GM23248 (cell line): ENCODE measurements around the gene EPHA3. TPM values are rescaled to one million over a fixed set of nuclear protein-coding genes. Genes with fewer than 3 reads are reported as not detected.

Experiments used
- DNase-seq: peaks from one replicate; pipeline ENCODE4 v3.0.0-alpha.2; 2015
- H2AFZ ChIP-seq: fragments of 200-600 bp; sonication (generic); 2 replicates; pipeline ENCODE4 v1.6.1; 2016; ENCODE audit warnings: antibody characterized with exemption
- H3F3A ChIP-seq: fragments of 200-600 bp; sonication (generic); 2 replicates; pipeline ENCODE4 v1.6.1; 2016; ENCODE audit warnings: mild to moderate bottlenecking, antibody characterized with exemption, mixed run types; ENCODE audit not compliant: insufficient read depth
- H3K27ac ChIP-seq: fragments of 200-600 bp; sonication (generic); 2 replicates; pipeline ENCODE4 v1.5.1; 2016; ENCODE audit warnings: mild to moderate bottlenecking
- H3K27me3 ChIP-seq: fragments of 200-600 bp; sonication (generic); replicated peaks from 2 replicates; pipeline ENCODE4 v1.6.1; 2016; ENCODE audit warnings: mild to moderate bottlenecking; ENCODE audit not compliant: insufficient read depth
- H3K36me3 ChIP-seq: fragments of 200-600 bp; sonication (generic); 2 replicates; pipeline ENCODE4 v1.6.1; 2016; ENCODE audit warnings: low read depth, mild to moderate bottlenecking
- H3K4me1 ChIP-seq: fragments of 200-600 bp; sonication (generic); 2 replicates; pipeline ENCODE4 v1.6.1; 2016; ENCODE audit warnings: mild to moderate bottlenecking; ENCODE audit not compliant: insufficient read depth
- H3K4me2 ChIP-seq: fragments of 200-600 bp; sonication (generic); one replicate; pipeline ENCODE4 v1.6.1; 2016; ENCODE audit warnings: mild to moderate bottlenecking; ENCODE audit not compliant: unreplicated experiment
- H3K4me3 ChIP-seq: fragments of 200-600 bp; sonication (generic); 2 replicates; pipeline ENCODE4 v1.5.1; 2016; ENCODE audit warnings: mild to moderate bottlenecking
- H3K79me2 ChIP-seq: fragments of 200-600 bp; sonication (generic); 2 replicates; pipeline ENCODE4 v1.6.1; 2016; ENCODE audit warnings: mild to moderate bottlenecking; ENCODE audit not compliant: insufficient read depth
- H3K9ac ChIP-seq: fragments of 200-600 bp; sonication (generic); 2 replicates; pipeline ENCODE4 v1.6.1; 2016; ENCODE audit warnings: mild to moderate bottlenecking
- H3K9me2 ChIP-seq: fragments of 200-600 bp; sonication (generic); 2 replicates; pipeline ENCODE4 v1.6.1; 2016; ENCODE audit warnings: mixed run types, mild to moderate bottlenecking, moderate library complexity; ENCODE audit not compliant: insufficient read depth
- H3K9me3 ChIP-seq: fragments of 200-600 bp; sonication (generic); one replicate; pipeline ENCODE4 v1.6.1; 2017; ENCODE audit warnings: low read depth
- H4K20me1 ChIP-seq: fragments of 200-600 bp; sonication (generic); 2 replicates; pipeline ENCODE4 v1.6.0; 2016; ENCODE audit not compliant: insufficient read depth
- EZH2 ChIP-seq: fragments of 200-600 bp; sonication (generic); IDR thresholded peaks from 2 replicates; pipeline ENCODE4 v1.6.1; 2018; ENCODE audit warnings: antibody characterized with exemption, mild to moderate bottlenecking; ENCODE audit not compliant: insufficient read depth, poor library complexity, severe bottlenecking
- EZH2phosphoT487 ChIP-seq: fragments of 200-600 bp; sonication (generic); IDR thresholded peaks from 2 replicates; pipeline ENCODE4 v1.6.1; 2018; ENCODE audit warnings: antibody characterized with exemption, moderate library complexity, mild to moderate bottlenecking, low read depth; ENCODE audit not compliant: insufficient read depth
- WGBS, 2 experiments: methylation state at CpG; one replicate each; pipeline ENCODE4 v1.1.6; 2015 to 2017; ENCODE audit warnings: low lambda C conversion rate in 2 of 2, low coverage in 1 of 2; ENCODE audit errors: missing lambda C conversion rate in 2 of 2; 5-methylcytosine and 5-hydroxymethylcytosine counted together
- in situ Hi-C: fragments of 300-500 bp; cut with MboI; formaldehyde crosslinking; loops from 2 replicates; pipeline ENCODE4 v1.15.0; 2020
- polyA plus RNA-seq: library from polyadenylated mRNA; unstranded; fragments of >200 nt; fragmentation: Nextera tagmentation; extraction: Ambion mirVana; gene quantifications from 2 replicates; pipeline ENCODE4 v1.2.1, GENCODE V29; 2016
- total RNA-seq: library from RNA; depleted of rRNA; stranded (reverse); fragments of >200 nt; shearing (Covaris generic); gene quantifications from 2 replicates; pipeline ENCODE4 v1.2.3, GENCODE V29; 2014

EPHA3 gene
- total and polyA plus RNA-seq, 2 experiments from 2014 or later, result under 0.01 to 0.05 TPM

DNA sequence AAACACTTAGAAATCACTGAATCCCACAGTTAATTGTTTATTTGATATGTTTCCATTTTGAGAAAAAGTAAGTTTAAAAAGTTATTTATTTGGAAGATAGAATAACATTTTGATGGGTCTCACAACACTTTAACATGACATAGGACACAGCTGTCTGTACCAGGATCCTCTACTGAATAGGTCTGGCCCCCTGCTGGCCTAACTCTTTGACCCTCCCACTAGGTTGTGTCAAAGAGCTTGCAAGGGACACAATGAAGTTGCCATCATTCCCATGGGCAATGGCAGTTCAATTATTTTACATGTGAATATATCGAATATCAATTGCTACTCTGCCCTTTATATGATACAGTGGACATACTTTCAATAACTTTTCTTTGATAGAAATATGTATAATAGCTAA, 138.9 kb downstream of the EPHA3 start:
- H3K9me3 ChIP-seq, result no peaks in the 10 kb centered on the region
- no peaks in the 10 kb centered on the region for H3K36me3 ChIP-seq
- no peak overlapping the region for H3K27ac ChIP-seq
- H3K4me1 ChIP-seq, result no peaks in the 10 kb centered on the region
- H3K79me2 ChIP-seq, result no peaks in the 10 kb centered on the region
- H3K27me3 ChIP-seq, result no peaks in the 10 kb centered on the region
- in situ Hi-C loops, result no loop called here
- H2AFZ ChIP-seq, result no peak overlapping the region
- DNase-seq, result no peak
- no peak overlapping the region for H3K4me3 ChIP-seq
- no peak overlapping the region for H3K9ac ChIP-seq
- no peaks in the 10 kb centered on the region for H4K20me1 ChIP-seq
- no peaks in the 10 kb centered on the region for H3F3A ChIP-seq
- no peak for TF ChIP-seq EZH2phosphoT487
- TF ChIP-seq EZH2, result no peak
- H3K4me2 ChIP-seq, result no peak overlapping the region
- no peaks in the 10 kb centered on the region for H3K9me2 ChIP-seq
- WGBS, 2 experiments, result 33 to 43% methylated on average over 1 of the region's 1 CpG

DNA sequence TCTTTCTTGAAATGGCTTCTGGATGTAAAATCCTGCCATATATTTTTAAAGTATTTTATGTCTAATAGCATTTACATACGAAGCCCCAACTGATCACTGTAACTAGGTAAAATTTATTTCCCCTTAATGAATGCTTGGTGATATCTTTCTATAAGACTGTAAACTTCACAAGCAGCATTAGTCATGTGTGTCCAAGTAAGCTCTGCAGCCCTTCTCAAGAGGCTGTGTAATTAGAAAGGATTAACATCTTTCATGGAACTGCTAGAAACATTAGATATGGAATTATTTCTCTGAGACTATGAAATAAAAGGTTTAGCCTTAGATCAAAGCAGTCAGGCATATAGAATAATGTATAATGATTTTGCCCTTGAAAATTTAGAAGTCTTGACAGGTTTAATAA, 143.3 kb downstream of the EPHA3 start:
- TF ChIP-seq EZH2, result no peak
- 38 to 46% methylated on average over 1 of the region's 1 CpG for WGBS, 2 experiments
- no peaks in the 10 kb centered on the region for H3F3A ChIP-seq
- no peak overlapping the region for H3K4me3 ChIP-seq
- no peaks in the 10 kb centered on the region for H3K36me3 ChIP-seq
- H3K27me3 ChIP-seq, result no peaks in the 10 kb centered on the region
- H3K4me1 ChIP-seq, result no peaks in the 10 kb centered on the region
- H3K79me2 ChIP-seq, result no peaks in the 10 kb centered on the region
- no peak overlapping the region for H3K27ac ChIP-seq
- no peaks in the 10 kb centered on the region for H3K9me3 ChIP-seq
- no peak overlapping the region for H3K9ac ChIP-seq
- DNase-seq, result no peak
- in situ Hi-C loops, result no loop called here
- H3K9me2 ChIP-seq, result no peaks in the 10 kb centered on the region
- H2AFZ ChIP-seq, result no peak overlapping the region
- no peaks in the 10 kb centered on the region for H4K20me1 ChIP-seq
- H3K4me2 ChIP-seq, result no peak overlapping the region

DNA sequence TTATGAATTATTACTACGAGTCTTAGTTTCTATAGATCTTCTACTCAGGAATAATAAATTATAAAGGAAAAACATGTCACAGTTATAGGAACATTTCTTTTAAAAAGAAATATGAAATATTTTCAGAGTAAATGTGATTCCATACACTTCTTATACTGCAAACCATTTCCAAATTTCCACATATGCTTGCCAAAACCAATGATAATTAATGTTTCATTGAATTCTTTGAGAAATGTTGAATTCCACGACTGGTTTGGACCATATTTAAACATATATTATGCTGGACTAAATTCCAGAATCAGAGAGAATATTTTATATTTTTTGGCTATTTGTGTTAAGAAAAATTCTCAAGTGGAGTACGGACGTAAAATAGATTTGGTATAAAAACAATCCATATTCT, 144.6 kb downstream of the EPHA3 start:
- no peaks in the 10 kb centered on the region for H3K9me2 ChIP-seq
- H3K4me3 ChIP-seq, result no peak overlapping the region
- H3K36me3 ChIP-seq, result no peaks in the 10 kb centered on the region
- no peak overlapping the region for H2AFZ ChIP-seq
- no peaks in the 10 kb centered on the region for H3K79me2 ChIP-seq
- H3K4me2 ChIP-seq, result no peak overlapping the region
- no peaks in the 10 kb centered on the region for H3F3A ChIP-seq
- H3K9ac ChIP-seq, result no peak overlapping the region
- H3K27me3 ChIP-seq, result no peaks in the 10 kb centered on the region
- H3K9me3 ChIP-seq, result no peaks in the 10 kb centered on the region
- in situ Hi-C loops, result no loop called here
- 62 to 63% methylated on average over 4 of the region's 4 CpGs for WGBS, 2 experiments
- H4K20me1 ChIP-seq, result no peaks in the 10 kb centered on the region
- no peak for DNase-seq
- no peaks in the 10 kb centered on the region for H3K4me1 ChIP-seq
- no peak overlapping the region for H3K27ac ChIP-seq
- no peak for TF ChIP-seq EZH2phosphoT487
- no peak for TF ChIP-seq EZH2

DNA sequence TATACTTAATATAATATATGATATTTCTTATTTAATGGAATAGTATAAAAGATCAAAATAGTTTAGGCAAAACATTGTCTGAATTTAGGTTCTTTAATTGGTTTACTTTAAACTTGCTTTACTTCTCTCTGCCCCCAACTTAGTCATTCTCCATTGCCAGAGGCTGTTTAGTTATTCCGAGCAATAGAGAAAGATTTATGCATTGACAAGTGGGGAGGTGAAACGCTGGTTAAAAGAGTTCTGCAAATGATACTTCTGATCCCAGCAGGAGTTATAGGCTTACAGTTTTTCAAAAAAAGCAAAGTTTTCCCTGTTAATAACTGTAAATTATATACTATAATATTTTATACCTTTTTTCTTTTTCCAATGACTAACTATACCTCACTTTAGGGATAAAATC, 145.4 kb downstream of the EPHA3 start:
- TF ChIP-seq EZH2phosphoT487 (no peak), EZH2 (no peak)
- Histone ChIP-seq H2AFZ (no peak overlapping the region), H3K4me2 (no peak overlapping the region), H3K36me3 (no peaks in the 10 kb centered on the region), H3K27ac (no peak overlapping the region), H3K9me2 (no peaks in the 10 kb centered on the region), H3F3A (no peaks in the 10 kb centered on the region), H4K20me1 (no peaks in the 10 kb centered on the region), H3K4me1 (no peaks in the 10 kb centered on the region), H3K79me2 (no peaks in the 10 kb centered on the region), H3K4me3 (no peak overlapping the region), H3K9me3 (no peaks in the 10 kb centered on the region), H3K27me3 (no peaks in the 10 kb centered on the region), H3K9ac (no peak overlapping the region)
- in situ Hi-C loops, result no loop called here
- 15 to 27% methylated on average over 2 of the region's 2 CpGs for WGBS, 2 experiments
- DNase-seq, result no peak

DNA sequence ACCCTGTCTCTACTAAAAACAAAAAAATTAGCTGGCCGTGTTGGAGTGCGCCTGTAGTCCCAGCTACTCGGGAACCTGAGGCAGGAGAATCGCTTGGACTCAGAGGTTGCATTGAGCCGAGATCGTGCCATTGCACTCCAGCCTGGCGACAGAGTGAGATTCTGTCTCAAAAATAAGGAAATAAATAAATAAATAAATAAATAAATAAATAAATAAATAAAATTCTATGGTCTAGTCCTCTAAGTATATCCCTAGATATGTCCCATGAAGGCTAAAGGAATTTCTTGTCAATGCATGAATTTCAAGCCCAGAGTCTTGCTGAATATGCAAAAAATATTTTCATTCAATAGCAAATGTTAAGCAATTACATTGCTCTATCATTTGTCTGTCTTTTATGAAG, 149.0 kb downstream of the EPHA3 start:
- Histone ChIP-seq H3K9me3 (no peaks in the 10 kb centered on the region), H2AFZ (no peak overlapping the region), H3K27me3 (no peaks in the 10 kb centered on the region), H3K27ac (no peak overlapping the region), H3K4me3 (no peak overlapping the region), H3K36me3 (no peaks in the 10 kb centered on the region), H3K9ac (no peak overlapping the region), H3K79me2 (no peaks in the 10 kb centered on the region), H4K20me1 (no peaks in the 10 kb centered on the region), H3K4me2 (no peak overlapping the region), H3F3A (no peaks in the 10 kb centered on the region), H3K4me1 (no peaks in the 10 kb centered on the region), H3K9me2 (no peaks in the 10 kb centered on the region)
- in situ Hi-C loops, result no loop called here
- no peak for DNase-seq
- WGBS, 2 experiments, result 87 to 89% methylated on average over 7 of the region's 7 CpGs
- TF ChIP-seq EZH2, result no peak
- TF ChIP-seq EZH2phosphoT487, result no peak
